NCI-H2171 (cell line): ENCODE results near the gene ACKR3.

Experiments
- DNase-seq: peaks from one replicate; lab custom pipeline; 2025; lab: John Stamatoyannopoulos, UW

The ACKR3 gene

GRCh38 chr2:236569573-236569973, at the start of gene ACKR3:
Gene ACKR3 (plus strand): TSS chr2:236569825. CDS start chr2:236580466, 10,641 bp downstream.
- peak; percentile 55 for DNase-seq

DNA sequence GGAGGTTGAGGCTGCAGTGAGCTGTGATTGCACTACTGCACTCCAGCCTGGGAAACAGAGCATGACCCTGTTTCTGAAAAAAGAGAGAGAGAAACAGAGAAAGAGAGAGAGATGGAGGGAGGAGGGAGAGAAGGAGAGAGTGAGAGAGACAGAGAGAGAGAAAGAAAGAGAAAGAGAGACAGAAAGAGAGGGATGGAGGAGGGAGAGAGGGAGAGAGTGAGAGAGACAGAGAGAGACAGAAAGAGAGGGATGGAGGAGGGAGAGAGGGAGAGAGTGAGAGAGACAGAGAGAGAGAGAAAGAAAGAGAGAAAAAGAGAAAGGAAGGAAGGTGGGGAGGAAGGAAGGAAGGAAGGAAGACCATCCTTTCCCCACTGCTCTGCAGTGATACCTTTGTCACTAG, 48.1 kb upstream of the ACKR3 start:
- no peak for DNase-seq

DNA sequence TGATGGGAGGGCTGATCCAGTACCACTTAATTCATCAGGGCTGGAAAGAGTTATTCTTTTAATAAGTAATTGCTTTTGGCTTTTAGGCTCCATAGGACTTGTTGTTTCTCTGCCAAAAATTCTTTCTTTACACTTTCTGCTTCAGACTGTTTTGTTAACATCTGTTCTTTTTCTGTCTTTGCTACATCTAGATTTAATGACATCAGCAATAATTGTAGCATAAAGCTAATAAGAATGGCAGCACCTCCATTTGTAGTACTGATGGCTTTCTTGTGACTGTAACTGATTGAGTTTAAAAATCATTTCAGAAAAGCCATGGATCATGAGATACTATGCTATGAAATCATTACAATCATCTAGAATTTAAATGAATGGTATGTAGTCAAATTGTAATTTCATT, 46.4 kb upstream of the ACKR3 start:
- no peak for DNase-seq

GRCh38 chr2:236525411-236525997, 44.1 kb upstream of the ACKR3 start:
- DNase-seq, result no peak

DNA sequence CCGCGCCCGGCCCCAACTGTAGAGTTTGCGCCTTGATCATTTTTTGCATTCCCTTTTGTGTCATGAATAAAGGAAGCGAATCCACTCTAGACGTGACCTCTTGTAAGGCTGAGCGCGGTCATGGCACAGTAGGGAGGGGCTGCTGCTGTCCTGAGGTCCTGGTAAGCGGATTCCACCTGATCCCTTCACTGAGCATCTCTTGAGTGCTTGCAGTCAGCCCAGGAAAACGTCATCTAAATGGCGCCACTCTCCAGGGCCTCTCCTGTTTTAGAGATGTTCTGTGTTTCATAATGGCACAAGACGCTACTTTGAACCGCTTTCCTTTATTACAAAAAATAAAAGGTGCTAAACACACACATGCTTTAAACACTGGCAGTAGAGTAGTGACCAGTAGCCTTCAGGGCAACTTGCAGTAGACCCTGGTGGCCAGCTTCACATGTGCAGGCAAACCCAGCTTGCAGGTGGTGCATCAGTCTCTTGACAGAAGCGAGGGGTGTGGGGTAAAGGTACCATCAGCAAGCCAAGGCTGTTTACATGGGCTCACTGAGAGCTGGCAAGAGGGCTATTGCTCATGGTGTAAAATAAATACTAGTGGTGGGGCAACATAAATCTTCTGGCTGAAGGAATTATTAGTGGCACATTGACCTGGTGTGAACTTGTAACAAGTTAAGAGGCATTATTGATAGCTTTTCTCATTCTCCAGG, 43.0 kb upstream of the ACKR3 start:
- no peak for DNase-seq

DNA sequence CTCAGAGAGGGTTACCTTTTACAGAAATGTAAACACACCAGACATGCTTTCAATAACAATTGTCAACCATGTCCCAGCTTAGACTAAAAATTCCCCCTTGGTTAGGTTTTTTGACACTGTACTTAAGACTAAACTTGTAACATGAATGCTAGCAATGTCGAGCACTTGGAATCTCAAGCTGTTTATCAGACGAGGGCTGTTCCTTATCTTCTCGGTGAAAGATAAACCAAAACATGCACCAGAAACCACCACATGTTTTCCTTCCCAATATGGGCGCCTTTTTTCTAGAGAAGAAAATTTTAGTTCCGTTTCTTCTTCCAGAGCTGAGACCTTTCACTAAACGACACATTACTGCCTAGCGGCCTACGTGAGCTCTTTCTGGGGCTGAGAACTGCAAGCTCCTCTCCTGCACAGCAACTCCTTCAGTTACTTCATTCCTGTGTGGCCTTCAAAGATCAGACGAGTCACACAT, 42.4 kb upstream of the ACKR3 start:
- DNase-seq, result no peak

DNA sequence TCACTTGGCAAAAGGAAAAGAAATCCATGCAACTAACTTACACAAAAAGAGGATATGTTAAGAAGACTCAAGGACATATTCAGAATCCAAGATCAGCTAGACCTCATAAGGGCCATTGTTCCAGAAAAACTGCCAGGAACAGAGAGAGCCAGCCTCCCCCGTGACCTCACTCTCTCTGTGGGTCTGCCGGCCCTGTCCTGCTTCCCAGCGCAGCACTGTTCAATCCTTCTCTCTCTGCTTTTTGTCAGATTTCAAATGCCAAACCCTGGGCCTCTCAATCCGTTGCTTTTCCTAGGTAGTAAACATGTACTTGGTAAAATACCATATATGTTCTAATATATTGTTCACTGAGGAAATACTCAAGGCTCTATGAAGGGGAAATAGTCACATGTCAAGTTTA, 40.0 kb upstream of the ACKR3 start:
- DNase-seq, result no peak

DNA sequence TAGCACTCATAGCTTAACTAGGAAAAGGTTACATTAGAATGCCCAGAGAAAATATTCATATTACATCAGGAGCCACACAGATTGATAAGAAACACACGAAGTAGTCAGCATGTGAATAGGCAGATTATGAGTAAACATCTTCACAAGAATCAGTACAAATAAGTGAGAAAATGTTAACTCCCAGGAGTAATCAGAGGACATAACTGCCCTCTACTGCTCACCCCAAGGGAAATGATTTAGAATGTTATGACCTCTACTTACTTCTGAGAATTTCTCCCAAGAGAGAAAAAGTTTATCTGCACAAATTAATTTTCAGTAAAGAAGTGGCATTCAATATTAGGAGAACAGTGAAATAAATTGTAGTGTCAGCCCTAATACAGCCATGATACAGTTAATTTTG, 39.1 kb upstream of the ACKR3 start:
- DNase-seq, result no peak

DNA sequence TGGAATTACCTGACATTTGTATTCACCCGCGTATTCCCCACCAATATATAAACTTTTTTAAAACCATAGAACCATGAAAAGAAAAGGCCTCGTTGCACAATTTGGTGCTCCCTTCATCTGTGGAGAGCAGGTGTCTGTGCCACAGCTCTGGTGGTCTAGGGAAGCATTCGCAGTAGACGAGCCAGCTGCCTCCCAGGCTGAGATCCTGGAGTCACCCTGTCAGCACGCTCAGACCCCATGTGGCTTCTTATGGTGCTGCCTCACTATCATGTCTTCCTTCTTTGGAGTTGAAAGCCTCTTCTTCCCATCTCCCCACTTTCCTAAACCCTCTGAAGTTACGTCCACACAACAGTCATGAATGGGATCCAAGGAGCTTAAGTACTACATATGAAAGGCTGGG, 38.4 kb upstream of the ACKR3 start:
- DNase-seq, result no peak

GRCh38 chr2:236531996-236532395, 37.6 kb upstream of the ACKR3 start:
- DNase-seq, result no peak

DNA sequence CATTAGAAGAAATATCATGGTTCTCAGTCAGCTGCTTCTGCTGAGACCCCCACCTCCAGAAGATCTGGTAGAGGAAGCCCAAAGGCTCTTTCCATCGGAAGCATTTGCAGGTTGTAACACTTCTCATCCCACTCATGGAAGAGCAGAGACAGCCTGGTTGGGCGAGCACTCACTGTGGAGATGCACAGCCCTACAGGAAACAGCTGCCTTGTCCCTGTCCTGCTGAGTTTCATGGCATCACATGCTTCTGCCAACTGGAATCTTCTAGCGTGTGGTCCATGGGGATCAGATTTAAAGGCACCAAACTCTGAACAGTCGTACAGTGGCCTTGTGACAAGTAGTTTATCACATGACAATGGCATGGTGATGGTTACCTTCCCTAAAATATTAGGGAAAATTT, 36.3 kb upstream of the ACKR3 start:
- DNase-seq, result no peak

GRCh38 chr2:236535024-236535423, 34.6 kb upstream of the ACKR3 start:
- no peak for DNase-seq

DNA sequence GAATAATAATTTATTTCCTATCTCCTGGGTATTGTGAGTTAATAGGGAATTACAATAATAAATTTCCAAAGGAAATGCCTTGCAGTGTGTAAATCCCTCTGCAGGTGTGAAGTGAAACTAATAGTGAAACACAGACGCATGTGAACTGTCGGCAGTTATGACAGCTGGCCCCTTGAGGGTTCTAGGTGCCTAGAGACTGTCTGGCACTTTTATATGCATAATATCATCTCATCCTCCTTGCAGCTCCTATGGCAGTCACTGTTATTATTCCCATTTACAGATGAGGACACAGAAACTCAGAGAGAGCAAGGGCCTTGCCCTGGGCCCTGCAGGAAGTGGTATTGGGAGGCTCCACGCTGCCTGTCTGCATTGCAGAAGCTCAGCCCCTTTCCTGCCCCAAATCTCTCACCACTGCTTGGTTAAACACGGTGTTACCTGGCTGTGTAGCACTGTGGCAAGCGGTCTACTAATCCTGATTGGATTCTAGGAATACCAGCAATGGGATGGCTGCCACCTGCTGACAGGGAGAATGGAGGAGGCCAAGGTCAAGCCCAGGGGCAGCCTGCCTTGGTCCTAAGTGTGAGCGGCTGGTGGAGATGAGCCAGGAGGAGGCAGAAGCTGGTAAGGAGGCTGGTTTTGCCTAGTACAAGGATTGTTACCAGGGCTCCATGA, 32.8 kb upstream of the ACKR3 start:
- no peak for DNase-seq

- no peak for DNase-seq
Measured at GRCh38 chr2:236538242-236538641, 31.4 kb upstream of the ACKR3 start.

- no peak for DNase-seq
Measured at GRCh38 chr2:236541008-236541562, 28.5 kb upstream of the ACKR3 start.

DNA sequence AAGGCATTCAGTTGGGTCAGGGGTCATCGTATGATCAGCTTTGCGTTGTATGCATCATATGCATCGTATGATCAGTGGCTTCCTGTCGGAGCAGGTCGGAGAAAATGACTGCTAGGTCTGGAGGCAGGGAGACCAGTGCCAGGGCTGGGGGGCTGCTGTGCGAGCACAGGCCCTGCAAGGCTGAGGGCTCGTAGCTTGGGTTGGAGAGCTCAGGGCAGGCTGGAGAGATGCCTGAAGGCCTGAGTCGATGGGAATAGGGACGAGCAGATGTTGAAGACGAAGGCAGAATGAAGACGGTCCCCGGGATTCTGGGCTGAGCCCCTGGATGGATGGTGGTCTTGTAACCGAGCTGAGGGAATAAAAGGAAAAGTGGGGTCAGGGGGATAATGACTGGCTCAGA, 25.3 kb upstream of the ACKR3 start:
- DNase-seq, result no peak

DNA sequence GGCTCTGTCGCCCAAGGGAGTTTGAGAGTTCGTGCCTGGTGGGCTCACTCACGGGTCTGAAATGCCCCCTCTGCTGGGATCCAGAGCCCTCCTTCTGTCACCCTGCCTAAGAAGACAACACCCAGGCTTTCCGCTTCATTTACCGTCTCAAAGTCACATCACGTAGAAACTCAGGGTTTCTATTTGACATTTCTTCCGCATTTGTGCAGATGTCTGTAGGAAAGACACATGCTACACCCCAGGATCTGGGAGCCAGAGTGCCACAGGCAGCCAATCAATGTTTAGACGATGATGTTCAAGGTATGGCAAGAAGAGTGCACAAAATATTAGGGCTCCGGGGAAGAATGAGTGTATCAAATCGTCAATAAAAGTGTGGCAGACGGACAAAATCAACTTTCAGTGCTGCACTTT, 24.4 kb upstream of the ACKR3 start:
- DNase-seq, result no peak

DNA sequence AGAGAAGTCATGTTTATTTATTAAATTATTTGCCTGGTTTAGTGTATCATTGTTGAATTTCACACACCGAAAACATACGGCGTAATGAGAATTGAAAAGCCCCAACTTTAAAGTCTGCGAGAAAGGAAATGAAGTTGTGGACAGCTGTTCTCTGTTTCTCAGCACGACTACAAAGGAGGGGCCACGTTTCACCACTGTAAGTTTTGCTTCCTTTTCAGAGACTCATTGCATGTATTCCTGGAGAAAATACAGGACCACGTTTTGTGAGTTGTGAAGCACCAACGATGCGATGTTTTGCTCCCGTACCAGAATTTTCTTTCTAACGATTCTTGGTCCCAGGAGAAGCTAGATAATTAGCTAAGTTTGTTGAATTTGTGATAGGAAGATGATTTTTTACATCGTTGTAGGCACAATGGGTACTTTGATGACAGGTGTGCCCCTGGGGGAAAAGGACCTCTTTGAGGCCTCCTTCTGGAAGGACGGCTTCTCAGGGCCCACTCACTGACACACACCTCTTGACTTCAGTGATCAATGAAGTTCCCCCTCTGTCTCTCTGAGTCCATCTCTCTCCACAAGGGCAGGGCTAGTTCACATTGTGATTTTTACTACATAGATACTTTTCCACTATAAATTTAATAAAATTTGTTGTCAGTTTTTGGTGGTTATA, 23.7 kb upstream of the ACKR3 start:
- no peak for DNase-seq

GRCh38 chr2:236546561-236547002, 23.0 kb upstream of the ACKR3 start:
- DNase-seq, result no peak

GRCh38 chr2:236547725-236548124, 21.9 kb upstream of the ACKR3 start:
- no peak for DNase-seq

DNA sequence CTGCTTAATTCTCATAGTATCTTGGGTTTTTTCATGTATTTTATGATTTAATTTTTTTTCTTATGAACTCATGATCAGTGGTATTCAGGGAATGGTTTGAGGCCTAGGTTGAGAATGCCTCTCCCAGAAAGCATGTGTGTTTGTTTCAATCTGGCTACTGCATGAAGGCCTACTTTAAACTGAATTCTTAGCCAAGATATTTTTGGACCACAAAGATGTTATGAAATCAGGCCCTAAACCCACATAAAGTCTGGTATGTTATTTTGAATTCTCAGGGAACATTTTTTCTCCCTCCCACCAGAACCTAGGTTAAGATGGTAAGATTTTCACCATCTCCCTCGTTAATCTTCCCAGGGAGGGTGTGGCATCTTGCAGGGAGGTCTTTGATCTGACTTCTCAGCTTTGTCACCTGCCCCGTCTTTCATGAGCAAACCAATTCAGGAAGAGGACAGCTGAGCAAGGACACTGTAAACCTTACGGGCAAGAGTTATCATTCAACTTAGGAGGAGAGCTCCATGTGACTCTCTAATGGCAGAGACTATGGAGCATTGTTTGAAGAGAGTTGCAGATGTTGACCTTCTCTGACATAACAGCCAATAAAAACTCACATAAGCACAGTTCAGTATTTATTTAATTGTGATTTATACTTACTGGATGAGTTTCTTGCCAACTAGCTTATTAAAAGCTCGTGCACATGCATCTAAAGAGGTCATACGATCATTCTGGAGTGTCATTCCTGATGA, 21.3 kb upstream of the ACKR3 start:
- DNase-seq, result no peak

DNA sequence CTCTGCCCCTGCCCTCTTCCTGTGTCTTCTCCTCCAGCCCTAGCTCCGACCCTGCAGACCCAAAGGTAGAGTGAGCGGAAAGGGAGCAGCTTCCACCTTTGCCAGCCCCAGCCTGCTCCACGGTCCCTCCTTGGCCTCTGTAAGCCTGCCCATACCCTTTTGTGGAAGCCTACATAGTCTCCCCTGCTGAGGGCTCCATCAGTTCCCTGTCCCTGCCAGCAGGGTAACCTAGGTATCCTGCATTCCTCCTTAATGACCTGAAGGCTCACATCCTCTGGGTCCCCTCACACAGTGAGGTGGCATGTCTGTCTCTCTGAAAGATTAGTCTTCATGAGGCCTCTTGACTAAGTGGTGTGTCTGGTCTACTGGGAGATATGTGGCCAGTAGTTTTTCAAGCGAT, 20.5 kb upstream of the ACKR3 start:
- DNase-seq, result no peak
